ENCODE data around the gene CASQ2.

GRCh38 chr1:115723756-115724155 lies 44.8 kb downstream of the CASQ2 start:
- no peak for TF ChIP-seq POLR2A (IDR thresholded peaks at IDR 0.05)
- no peak for TF ChIP-seq CTCF (IDR thresholded peaks at IDR 0.05)
